Stimulated activated CD4-positive, alpha-beta T cell treated with anti-CD3 and anti-CD28 coated beads, TNF-alpha, amount 100 ng/mL, for 24 hours (primary cell): ENCODE measurements around the gene GAB1.

Source experiments
- DNase-seq, 3 experiments: peaks; one replicate each; pipeline ENCODE4 v3.0.0-alpha.2; 2020; ENCODE audit warnings: low read depth in 3 of 3

The GAB1 gene

DNA sequence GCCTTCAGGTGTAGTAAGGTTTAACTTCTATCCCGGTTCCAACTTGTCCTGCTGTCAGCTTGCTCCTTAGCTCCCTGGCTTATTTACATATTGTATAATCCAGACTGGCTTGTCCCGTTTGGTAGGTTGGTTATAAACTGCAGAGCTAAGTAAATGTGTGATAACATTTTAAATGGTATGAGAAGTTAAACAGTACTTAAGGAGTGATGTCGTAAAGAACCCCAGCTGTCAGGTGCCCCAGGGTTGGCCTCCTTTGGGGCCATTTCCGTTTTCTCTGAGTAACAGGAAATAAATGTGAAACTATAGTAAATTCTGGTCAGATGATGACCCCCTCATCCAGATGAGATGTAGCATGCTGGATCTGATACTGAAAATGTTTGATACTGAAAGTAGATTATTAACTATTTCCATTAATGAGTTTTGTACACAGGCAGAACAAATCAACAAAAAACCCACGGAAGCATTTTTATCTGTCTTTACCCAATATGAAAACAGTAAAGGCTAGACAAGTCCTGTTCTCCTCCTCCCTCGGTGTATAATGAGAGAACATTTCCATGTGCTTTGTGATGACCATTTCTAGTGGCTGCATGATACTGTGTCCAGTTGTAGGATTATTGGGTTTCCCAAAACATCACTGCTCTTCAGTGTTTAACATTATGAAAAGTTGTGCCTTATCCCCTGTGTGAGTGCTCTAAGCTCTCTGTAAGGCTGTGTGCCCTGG is 22.4 kb downstream of the GAB1 start:
- DNase-seq, result peak in 1 of 3 experiments; percentile 23

- DNase-seq, result no peak
Measured at GRCh38 chr4:143359644-143360193, 23.0 kb downstream of the GAB1 start.

GRCh38 chr4:143360838-143361625 is 24.4 kb downstream of the GAB1 start:
- DNase-seq, result no peak

GRCh38 chr4:143362349-143363046 is 25.8 kb downstream of the GAB1 start:
- DNase-seq, result no peak

DNA sequence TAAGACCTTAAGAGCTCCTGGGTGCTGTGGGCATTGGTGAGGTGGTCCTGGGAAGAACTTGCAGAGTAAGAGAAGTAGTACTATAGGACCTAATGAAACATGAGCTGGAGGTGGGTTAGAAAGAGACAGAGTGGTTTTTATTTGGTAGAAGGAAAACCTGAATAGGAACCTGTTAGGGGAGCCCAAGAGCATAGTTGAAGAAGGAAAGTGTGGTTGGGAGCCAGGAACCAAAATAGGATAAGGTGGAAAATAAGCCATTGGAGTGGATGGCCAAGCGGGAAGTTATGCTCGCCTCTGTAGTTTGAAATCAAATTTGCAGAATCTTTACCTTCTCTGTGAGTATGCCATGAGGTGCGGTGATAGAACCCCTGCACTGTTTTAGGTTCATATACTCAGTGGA is 26.7 kb downstream of the GAB1 start:
- no peak for DNase-seq

DNA sequence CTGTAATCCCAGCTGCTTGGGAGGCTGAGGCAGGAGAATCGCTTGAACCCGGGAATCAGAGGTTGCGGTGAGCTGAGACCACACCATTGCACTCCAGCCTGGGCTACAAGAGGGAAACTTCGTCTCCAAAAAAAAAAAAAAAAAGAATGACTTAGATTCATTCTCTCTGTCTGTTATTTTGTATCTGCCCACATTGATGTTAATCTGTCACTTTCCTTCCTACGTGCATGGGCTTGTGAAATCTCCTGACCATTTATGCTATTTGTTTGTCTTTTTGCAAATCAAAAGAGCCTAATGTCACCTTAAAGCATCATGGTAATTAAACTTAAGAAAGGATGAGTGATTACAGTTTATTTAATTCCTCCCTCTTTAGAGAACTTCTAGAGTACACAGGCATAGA is 27.4 kb downstream of the GAB1 start:
- DNase-seq, result no peak

DNA sequence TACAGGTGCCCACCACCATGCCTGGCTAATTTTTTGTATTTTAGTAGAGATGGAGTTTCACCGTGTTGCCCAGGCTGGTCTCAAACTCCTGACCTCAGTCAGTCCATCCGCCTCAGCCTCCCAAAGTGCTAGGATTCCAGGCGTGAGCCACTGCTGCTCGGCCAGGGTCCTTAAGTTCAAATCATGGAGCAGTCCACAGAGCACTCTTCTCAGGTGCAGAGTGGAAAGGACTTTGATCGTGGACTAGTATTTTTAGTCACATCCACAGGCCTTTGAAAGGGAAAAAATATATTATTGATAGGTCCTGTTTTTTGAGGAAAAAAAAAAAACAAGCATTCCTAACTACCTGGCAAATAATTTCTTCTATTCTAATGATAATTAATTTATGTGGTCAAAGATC is 31.2 kb downstream of the GAB1 start:
- DNase-seq, result no peak

DNA sequence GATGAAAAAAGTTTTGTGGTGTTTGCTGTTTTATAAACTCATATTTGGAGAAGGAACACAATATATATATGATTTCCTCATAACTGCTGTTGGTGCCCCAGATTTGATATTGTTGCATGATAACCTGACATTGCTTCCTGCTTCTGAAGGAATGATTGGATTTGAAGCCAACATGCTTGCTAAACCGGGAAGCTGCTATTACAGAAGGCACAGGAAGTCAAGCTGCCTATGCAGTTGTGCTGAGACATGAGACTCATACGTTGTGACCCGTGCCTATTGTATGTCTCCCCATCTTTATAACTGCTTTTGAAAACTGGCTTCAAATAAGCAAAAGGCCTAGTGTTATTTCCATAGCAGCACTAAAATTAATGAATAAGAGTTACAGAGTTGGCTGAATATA is 32.9 kb downstream of the GAB1 start:
- DNase-seq, result no peak

DNA sequence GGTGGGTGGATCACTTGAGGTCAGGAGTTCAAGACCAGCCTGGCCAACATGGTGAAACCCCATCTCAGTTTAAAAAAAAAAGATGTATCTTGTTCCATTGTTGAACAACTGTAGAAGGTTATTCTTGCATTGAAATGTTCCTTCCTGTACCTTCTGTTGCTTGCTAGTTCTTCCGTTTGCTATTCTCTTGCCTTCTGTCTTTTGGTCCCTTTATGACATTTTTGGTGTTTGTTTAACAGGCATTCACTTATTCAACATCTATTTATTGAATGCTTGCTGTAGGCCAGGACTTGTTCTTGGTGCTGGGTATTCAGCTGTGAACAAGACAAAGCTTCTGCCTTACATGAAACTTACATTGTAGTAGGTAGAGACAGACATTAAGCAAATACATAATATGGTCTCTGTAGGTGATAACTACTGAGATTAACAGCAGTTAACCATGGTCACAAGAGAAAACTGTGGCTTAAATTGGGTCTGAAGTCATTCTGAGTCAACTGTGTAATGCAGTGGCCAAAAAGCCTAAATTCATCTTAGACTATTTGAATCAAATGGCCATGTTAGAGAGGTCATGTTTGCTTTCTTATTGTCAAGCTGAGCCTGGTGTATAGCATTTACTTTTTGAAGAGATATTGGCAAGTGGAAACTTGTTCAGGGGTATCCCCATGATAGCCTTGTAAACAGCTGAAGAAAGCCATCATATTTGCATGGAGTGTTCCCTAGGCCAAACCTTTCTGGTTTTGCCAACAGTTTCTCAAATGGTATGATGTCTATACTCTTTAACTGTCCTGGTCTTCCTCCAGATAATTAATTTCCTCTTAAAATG is 35.6 kb downstream of the GAB1 start:
- no peak for DNase-seq

DNA sequence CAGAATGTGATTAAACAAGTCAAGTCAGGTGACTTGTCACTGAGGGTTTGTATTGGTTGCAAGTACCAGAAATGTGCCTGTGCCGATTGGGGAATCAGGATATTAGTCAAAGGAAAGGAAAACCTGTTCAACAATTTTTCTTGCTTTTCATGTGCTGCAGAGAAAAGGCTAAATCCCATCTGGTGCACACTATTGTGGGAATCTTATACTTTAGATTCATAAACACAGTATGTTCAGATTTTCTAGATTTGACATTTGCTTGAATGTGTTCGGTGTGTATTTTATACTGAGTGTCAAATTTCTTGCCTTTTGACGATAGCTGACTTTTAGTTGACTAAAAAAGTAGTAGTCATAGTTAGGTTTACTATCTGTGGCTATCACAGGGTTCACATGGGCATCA is 37.6 kb downstream of the GAB1 start:
- DNase-seq, result no peak

GRCh38 chr4:143374771-143375170 is 38.1 kb downstream of the GAB1 start:
- no peak for DNase-seq

- no peak for DNase-seq
Measured at GRCh38 chr4:143375326-143376073, 38.8 kb downstream of the GAB1 start.

GRCh38 chr4:143377611-143378099 is 41.0 kb downstream of the GAB1 start:
- DNase-seq, result no peak

DNA sequence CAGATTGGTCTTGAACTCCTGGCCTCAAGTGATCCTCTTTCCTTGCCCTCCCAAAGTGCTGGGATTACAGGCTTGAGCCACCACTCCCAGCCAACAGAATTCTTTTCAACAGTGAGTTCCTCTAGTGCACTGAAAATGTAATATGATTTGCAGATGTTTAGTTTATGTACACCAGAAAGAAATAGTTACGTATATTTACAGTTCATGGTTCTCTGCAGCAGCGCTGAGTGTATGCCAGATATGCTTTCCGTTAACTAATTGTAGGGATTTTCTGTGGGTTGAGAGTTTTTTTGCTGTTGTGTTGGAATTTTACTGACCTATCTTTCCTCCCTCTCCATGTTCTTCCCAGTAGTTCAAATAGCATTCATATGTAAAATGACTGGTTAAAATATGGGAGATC is 44.0 kb downstream of the GAB1 start:
- no peak for DNase-seq

GRCh38 chr4:143381189-143382118 is 44.8 kb downstream of the GAB1 start:
- DNase-seq, result no peak

GRCh38 chr4:143382596-143382995 is 45.9 kb downstream of the GAB1 start:
- no peak for DNase-seq

DNA sequence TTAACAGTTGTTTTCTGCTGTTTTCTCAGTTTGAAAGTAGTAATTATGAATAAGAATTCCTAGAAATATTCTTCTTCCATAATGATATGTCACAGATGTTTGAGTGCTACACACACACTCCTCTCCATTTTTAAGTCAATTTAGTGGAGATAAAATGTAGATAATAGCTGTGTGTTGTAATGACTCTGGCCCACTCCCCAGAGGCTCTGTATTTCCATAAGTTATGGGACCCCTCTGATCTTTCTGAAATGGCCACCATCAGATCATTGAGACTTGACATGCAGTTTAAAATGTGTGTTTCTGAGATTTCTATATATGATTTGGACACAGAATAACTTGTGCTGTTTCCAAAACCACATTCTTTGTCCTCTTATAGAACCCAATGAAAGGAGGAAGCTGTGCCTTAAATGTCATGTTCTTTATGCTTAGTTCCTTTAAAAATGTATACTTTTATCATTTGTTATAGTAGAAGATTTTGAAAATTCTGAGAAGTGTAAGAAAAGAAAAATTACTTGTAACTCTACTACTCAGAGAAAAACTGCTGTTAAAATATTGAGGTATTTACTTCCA is 46.4 kb downstream of the GAB1 start:
- no peak for DNase-seq

GRCh38 chr4:143384381-143384994 is 47.8 kb downstream of the GAB1 start:
- DNase-seq, result no peak

- DNase-seq, result no peak
Measured at GRCh38 chr4:143386812-143387211, 50.1 kb downstream of the GAB1 start.
